Spleen (tissue), 11 donors: Measurements from ENCODE around the gene ENOPH1. TPM values are rescaled to one million over a fixed set of nuclear protein-coding genes. Genes with fewer than 3 reads are reported as not detected.

Source experiments
- DNase-seq: peaks from one replicate; pipeline ENCODE4 v3.0.0-alpha.2; 2020
- H3K27ac ChIP-seq, 8 donors: fragments of 200-600 bp; sonication (generic) in 7 of 8; 1 replicate in 4 of 8; 2 replicates in 4 of 8; pipeline versions ENCODE4 v1.5.0 to v1.8.0; 2016 to 2021; ENCODE audit warnings: inconsistent platforms in 4 of 8, mild to moderate bottlenecking in 4 of 8, moderate library complexity in 1 of 8
- H3K27me3 ChIP-seq, 7 donors: fragments of 200-600 bp; sonication (generic) in 6 of 7; replicated peaks in 1 of 7; 1 replicate in 4 of 7; 2 replicates in 3 of 7; pipeline versions ENCODE4 v1.5.0 to v1.8.0; 2016 to 2021; ENCODE audit warnings: inconsistent platforms in 3 of 7, mild to moderate bottlenecking in 1 of 7
- H3K36me3 ChIP-seq, 6 donors: fragments of 200-600 bp; sonication (generic) in 5 of 6; 1 replicate in 4 of 6; 2 replicates in 2 of 6; pipeline versions ENCODE4 v1.5.0 to v1.8.0; 2016 to 2021; ENCODE audit warnings: inconsistent platforms in 2 of 6
- H3K4me1 ChIP-seq, 6 donors: fragments of 200-600 bp; sonication (generic) in 5 of 6; 1 replicate in 3 of 6; 2 replicates in 3 of 6; pipeline versions ENCODE4 v1.5.0 to v1.8.0; 2016 to 2021; ENCODE audit warnings: inconsistent platforms in 3 of 6
- H3K4me3 ChIP-seq, 8 donors: fragments of 200-600 bp; sonication (generic) in 7 of 8; 1 replicate in 4 of 8; 2 replicates in 4 of 8; pipeline versions ENCODE4 v1.5.0 to v1.8.0; 2016 to 2021; ENCODE audit warnings: inconsistent platforms in 4 of 8, mild to moderate bottlenecking in 4 of 8, moderate library complexity in 2 of 8
- H3K9me3 ChIP-seq, 8 donors: fragments of 200-600 bp; sonication (generic) in 7 of 8; 1 replicate in 4 of 8; 2 replicates in 4 of 8; pipeline versions ENCODE4 v1.5.0 to v1.8.0; 2016 to 2021; ENCODE audit warnings: inconsistent platforms in 4 of 8
- CTCF ChIP-seq, 11 experiments: fragments of 200-600 bp in 7 of 11; fragments of 450-650 bp in 4 of 11; sonication (generic) in 4 of 11; IDR thresholded peaks in 8 of 11; conservative IDR thresholded peaks in 3 of 11; 1 replicate in 7 of 11; 2 replicates in 4 of 11; pipeline versions ENCODE4 v1.4.0 to v1.8.0; 2016 to 2021; ENCODE audit warnings: antibody characterized with exemption in 11 of 11, inconsistent platforms in 4 of 11, mild to moderate bottlenecking in 1 of 11
- POLR2A ChIP-seq, 3 donors: fragments of 450-650 bp; IDR thresholded peaks; one replicate each; pipeline ENCODE4 v1.5.1; 2017; ENCODE audit warnings: antibody characterized with exemption in 3 of 3, mild to moderate bottlenecking in 1 of 3
- POLR2AphosphoS5 ChIP-seq, 3 donors: sonication (generic); formaldehyde crosslinking; IDR thresholded peaks; one replicate each; pipeline ENCODE4 v1.5.1; 2017; ENCODE audit warnings: antibody characterized with exemption in 3 of 3
- WGBS, 5 donors: extraction: QIAGEN DNeasy Blood & Tissue Kit in 3 of 5; methylation state at CpG; one replicate each; pipeline versions ENCODE4 v1.1.5 to v1.1.7; 2013 to 2018; 5-methylcytosine and 5-hydroxymethylcytosine counted together
- intact Hi-C: fragments of 100-400 bp; cut with DNase I; formaldehyde crosslinking; loops from one replicate; pipeline ENCODE4 v1.15.0; 2023; ENCODE audit warnings: low total_unique reads
- polyA plus RNA-seq, 3 donors: library from polyadenylated mRNA; stranded (reverse); fragments of 200-250 nt; gene quantifications; one replicate each; pipeline ENCODE4 v1.2.1, GENCODE V29; 2013
- total RNA-seq, 7 donors: library from RNA; depleted of rRNA in 3 of 7; stranded (reverse); fragments of >200 nt in 3 of 7; fragmentation: NEBNext Ultra II Directional in 4 of 7; extraction: Animal tissue kit (Norgen Biotek cat#: 25700) in 4 of 7; gene quantifications; one replicate each; pipeline versions ENCODE4 v1.1.0 to v1.2.1, GENCODE V29; 2016 to 2021
- donor health status: healthy with polysubstance abuse.
- donor health status: DM: no; HTN: no; CAD: no; lungs with moderate emphysema.
- donor health status: DM: no; HTN: no; CAD: no.
- donor health status: Bipolar disorder and iron deficiency.
- donor health status: healthy.
- donor health status: DM: no; HTN: no; CAD: no.
- donor health status: DM: yes; HTN: yes; CAD: no.

The ENOPH1 gene
- total and polyA plus RNA-seq, 10 donors: 21.6 to 35.9 (median 28.5) TPM

DNA sequence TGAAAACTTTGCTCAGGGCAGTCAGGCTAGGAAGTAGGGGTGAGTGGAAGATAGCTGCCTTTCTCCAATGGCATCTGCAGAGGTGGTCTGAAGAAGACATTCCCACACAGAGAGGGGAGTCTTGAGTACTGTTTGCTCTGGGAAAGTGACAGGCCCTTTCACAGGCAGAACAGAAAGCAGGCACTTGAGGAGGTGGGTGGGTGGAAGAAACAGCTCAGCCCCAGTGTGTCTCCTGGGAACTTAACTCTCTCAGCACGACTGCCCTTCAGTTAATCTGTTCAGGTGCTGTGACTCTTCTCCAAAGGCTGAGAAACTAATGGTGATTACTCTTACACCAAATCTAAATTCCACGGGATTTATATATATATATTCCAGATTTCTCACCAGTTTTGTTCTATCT, 28.3 kb downstream of the ENOPH1 start:
- Histone ChIP-seq H3K36me3 (peaks cover 0 to 82% (median 41%) of the 10 kb centered on the region in 6 donors), H3K4me3 (no peak overlapping the region), H3K9me3 (no peaks in the 10 kb centered on the region), H3K4me1 (peaks cover 0 to 11% (median 7%) of the 10 kb centered on the region in 6 donors), H3K27me3 (no peaks in the 10 kb centered on the region), H3K27ac (no peak overlapping the region)
- WGBS, 5 donors: 62 to 88% (median 71%) methylated on average over 2 of the region's 2 CpGs
- intact Hi-C loops: no loop called here
- no peak for TF ChIP-seq POLR2AphosphoS5 (IDR thresholded peaks at IDR 0.05)
- TF ChIP-seq CTCF (IDR thresholded peaks at IDR 0.05 in 8 of 11, conservative IDR thresholded peaks at IDR 0.05 in 3 of 11): no peak
- no peak for TF ChIP-seq POLR2A (IDR thresholded peaks at IDR 0.05)
- DNase-seq: no peak

DNA sequence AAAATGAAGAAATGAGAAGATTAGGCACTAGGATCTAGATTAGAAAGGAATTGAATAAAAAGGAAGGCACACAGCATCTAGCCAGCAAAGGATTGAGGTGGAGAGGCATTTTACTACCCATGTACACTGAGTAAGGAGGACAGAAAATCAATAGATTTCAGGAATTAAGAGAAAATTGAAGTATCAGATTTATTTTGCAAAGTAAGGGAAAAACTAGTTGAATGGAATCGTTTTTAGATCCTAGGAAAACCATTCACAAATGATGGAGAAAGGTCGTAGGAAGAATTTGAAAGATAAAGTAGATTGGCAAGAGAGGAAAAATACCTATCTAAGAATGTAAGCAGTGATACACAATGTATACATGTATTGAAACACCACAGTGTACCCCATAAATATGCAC, 31.3 kb downstream of the ENOPH1 start:
- no peak for DNase-seq
- Histone ChIP-seq H3K4me3 (no peak overlapping the region), H3K27ac (no peak overlapping the region), H3K4me1 (peaks cover 0 to 14% (median 7%) of the 10 kb centered on the region in 6 donors), H3K9me3 (no peaks in the 10 kb centered on the region), H3K36me3 (peaks cover 0 to 54% (median 37%) of the 10 kb centered on the region in 6 donors), H3K27me3 (no peaks in the 10 kb centered on the region)
- intact Hi-C loops: loop anchor here (5.0 kb wide), 1 partner anchor 276 kb away; no protein-coding TSS in a partner anchor
- 85 to 92% (median 86%) methylated on average over 2 of the region's 2 CpGs for WGBS, 5 donors
- TF ChIP-seq POLR2AphosphoS5 (IDR thresholded peaks at IDR 0.05): no peak
- no peak for TF ChIP-seq POLR2A (IDR thresholded peaks at IDR 0.05)
- no peak for TF ChIP-seq CTCF (IDR thresholded peaks at IDR 0.05 in 8 of 11, conservative IDR thresholded peaks at IDR 0.05 in 3 of 11)

- no peaks in the 10 kb centered on the region for H3K9me3 ChIP-seq
- intact Hi-C loops: loop anchor here (5.0 kb wide), 1 partner anchor 275 kb away; no protein-coding TSS in a partner anchor
- H3K27me3 ChIP-seq: no peaks in the 10 kb centered on the region
- H3K4me1 ChIP-seq: peaks cover 0 to 14% (median 7%) of the 10 kb centered on the region in 6 donors
- DNase-seq: peak; percentile 89
- no peak overlapping the region for H3K27ac ChIP-seq
- no peak overlapping the region for H3K4me3 ChIP-seq
- TF ChIP-seq CTCF (IDR thresholded peaks at IDR 0.05 in 8 of 11, conservative IDR thresholded peaks at IDR 0.05 in 3 of 11) (peak; percentile 27 to 96 (median 92)), POLR2A (IDR thresholded peaks at IDR 0.05) (no peak), POLR2AphosphoS5 (IDR thresholded peaks at IDR 0.05) (peak in 1 of 3 donors; percentile 69)
- H3K36me3 ChIP-seq: peaks cover 0 to 47% (median 30%) of the 10 kb centered on the region in 6 donors
- WGBS, 5 donors: 8 to 22% (median 11%) methylated on average over 5 to 7 of the region's 7 CpGs
Measured at GRCh38 chr4:82462415-82462831, 32.0 kb downstream of the ENOPH1 start.

DNA sequence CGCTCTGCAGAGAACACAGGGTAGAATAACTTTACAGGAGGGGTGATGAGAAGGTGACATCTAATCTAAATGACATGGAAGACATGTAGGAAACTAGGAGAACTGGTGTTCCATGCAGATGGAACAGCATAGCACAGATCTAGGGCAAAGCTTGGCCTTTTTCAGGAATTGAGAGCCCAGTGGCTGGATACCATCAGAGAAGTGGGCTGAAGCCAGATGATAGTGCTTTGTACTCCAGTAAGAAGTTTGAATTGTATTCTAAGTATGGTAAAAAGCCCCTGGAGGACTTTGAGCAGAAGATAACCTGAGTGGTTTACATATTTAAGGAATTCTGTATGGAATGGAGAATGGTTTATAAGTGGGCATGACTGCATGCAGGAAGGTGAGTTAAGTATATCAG, 32.8 kb downstream of the ENOPH1 start:
- Histone ChIP-seq H3K27ac (no peak overlapping the region), H3K4me3 (no peak overlapping the region), H3K27me3 (no peaks in the 10 kb centered on the region), H3K36me3 (peaks cover 0 to 43% (median 22%) of the 10 kb centered on the region in 6 donors), H3K4me1 (peaks cover 0 to 14% (median 7%) of the 10 kb centered on the region in 6 donors), H3K9me3 (no peaks in the 10 kb centered on the region)
- intact Hi-C loops: loop anchor here (5.0 kb wide), 1 partner anchor 274 kb away; no protein-coding TSS in a partner anchor
- DNase-seq: no peak
- TF ChIP-seq CTCF (IDR thresholded peaks at IDR 0.05 in 8 of 11, conservative IDR thresholded peaks at IDR 0.05 in 3 of 11) (no peak), POLR2A (IDR thresholded peaks at IDR 0.05) (no peak), POLR2AphosphoS5 (IDR thresholded peaks at IDR 0.05) (no peak)
- WGBS, 5 donors: 96 to 100% (median 98%) methylated on average over 1 of the region's 1 CpG
